ENCODE results near the gene GALNT13.

GALNT13 gene

DNA sequence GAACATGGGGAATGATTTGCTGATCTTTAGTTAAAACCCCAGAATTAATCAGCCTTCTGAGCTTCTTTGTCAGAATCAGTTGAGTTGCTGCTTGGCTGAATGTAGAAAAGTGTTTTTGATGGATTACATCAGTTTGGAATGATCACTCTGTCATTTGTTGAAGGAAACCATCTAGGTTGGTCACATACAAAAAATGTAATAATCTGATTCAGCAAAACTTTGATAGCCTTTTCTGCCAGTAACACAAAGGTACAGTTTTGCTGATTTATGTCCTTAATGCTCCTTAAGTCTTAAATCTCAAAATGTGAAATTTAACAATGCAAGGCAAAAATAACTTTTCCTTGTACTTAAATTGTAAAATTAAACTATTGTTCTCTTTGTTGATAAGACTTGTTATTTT, 74.3 kb downstream of the GALNT13 start:
- DNase-seq = no peak

DNA sequence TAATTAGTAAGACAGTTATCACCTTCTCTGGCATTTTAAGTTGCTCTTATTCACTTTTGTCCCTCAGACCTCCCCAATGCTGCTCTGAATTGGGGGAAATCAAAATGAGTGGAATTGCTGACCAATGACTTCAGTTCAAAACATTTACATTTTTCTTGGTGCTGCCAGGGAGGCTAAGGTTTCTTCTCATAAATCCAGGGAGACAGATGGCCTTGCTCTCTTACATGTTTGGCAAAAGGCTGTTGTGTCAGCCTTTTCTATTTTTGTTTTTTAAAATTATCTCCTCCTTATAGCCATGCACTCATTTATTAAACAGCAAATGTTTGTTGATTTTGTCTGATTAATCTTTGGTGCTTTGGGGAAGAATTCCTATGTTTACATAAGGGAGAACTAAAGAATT, 82.0 kb downstream of the GALNT13 start:
- no peak for DNase-seq

DNA sequence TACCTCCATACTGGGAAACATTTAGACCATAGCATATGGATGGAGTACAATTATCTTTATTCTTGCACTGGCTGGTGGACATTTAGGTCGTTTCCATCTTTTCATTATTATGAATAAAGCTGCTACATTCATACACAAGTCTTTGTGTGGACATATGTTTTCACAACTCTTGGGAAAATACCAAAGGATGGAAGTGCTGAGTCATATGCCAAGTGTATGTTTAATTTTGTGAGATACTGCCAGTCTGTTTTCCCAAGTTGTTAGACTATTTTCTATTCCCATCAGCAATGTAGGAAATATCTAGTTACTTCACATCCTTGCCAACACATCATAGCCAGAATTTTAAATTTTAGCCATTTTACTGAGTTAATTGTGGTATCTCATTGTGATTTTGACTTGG, 91.5 kb downstream of the GALNT13 start:
- no peak for DNase-seq

DNA sequence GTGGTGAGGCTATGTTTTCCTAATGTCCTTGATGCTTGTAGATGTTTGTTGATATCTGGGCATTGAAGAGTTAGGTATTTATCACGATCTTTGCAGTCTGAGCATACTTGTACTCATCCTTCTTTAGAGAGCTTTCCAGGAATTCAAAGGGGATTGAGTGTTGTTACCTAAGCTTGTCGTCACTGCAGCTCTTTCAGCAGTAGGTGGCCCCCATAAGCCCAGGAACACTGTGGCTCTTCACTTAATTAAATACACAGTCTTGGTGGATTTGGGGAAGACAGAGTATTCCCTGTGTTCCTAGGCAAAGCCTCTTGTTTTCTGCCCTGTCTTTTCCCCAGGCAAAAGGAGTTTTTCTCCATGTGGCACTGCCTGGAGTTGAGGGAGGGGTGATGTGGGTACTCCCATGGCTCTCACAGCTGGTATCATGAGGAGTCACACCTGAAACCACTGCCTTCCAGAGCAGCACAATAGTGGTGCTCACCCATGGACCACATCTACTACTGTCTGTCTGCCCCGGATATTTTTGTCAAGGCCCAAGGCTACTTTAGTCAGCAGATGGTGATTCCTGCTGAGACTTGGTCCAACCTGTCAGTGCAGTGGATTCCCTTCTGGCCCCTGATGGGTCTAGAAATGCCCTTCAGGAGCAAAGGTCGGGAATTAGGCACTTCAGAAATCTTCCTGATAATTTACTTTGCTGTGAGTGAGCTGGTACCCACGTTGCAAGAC, 95.7 kb downstream of the GALNT13 start:
- DNase-seq = no peak

DNA sequence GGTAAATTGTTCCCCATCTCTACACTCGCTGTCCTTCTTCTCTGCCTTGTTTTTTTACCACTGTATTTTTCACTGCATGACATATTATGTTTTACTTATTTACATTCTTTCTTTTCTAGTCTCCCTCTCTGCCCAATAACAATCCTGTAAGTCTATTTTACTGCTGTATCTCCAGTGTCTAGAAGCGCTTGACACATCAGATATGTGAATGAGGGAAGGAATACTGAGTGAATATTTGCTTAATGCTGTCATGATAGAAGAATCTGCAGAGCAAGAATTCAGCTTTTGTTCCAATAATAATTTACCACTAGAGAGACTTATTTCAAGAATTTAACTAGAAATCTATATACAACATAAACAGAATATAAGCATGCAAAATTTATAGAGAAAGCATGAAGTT, 99.5 kb downstream of the GALNT13 start:
- DNase-seq = no peak

GRCh38 chr2:153971855-153972254, 100.1 kb downstream of the GALNT13 start:
- no peak for DNase-seq

GRCh38 chr2:153972412-153972811, 100.7 kb downstream of the GALNT13 start:
- DNase-seq = no peak

DNA sequence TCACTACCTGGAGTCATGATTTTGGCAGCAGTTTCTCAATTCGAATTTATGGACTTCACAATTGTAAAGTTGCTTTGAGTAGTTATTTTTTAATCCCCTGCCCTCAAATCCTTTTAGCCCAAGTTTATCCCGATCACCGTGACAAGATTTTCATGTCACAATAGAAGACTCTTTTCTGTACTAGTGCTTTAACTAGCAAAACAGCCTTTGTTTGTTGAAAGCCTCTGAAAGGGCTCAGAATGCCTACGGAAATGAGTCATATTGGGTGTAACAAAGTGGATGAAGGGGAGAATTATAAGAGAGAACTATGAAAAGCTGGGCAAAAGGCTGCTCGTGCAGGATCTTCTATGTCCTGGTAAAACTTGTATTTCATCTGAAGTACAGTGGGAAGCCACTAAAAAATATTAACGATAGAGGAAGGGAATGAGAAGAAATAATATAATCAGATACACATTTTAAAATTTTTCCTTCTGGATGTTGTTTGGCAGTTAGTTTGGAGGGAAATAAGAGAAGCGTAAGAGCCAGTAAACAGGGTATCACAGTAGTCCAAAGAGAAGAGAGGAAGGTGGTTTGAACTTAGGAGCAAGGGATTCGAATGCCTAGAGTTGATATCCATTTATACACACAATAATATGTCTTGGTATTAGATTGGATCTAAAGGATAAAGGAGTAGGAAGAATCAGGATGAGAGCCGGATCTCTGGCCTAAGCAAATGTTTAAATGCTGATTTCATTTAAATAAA, 114.9 kb downstream of the GALNT13 start:
- no peak for DNase-seq

- no peak for DNase-seq
These were observed 119.0 kb downstream of the GALNT13 start for GRCh38 chr2:153990771-153991170.

DNA sequence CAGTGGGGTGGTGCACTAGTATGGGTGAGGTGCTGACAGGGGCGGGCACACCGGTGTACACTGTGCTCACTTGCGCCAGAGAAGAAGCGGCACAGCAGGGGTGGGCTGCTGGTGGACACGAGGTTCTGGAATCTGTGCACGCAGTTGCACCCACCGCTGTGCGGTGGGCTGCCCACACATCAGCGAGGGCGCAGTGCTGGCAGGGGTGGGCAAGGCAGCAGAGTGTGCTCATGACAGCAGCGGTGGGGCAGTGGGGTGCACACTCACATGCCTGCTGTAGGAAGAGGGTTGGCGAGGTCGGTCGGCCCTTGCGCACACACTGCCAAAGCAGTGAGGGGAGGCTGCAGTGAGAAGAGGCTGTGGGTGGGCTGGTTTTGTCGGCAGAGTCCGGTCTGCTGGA, 141.8 kb downstream of the GALNT13 start:
- DNase-seq = no peak

- DNase-seq = no peak
These were observed 143.5 kb downstream of the GALNT13 start for GRCh38 chr2:154015233-154015632.

DNA sequence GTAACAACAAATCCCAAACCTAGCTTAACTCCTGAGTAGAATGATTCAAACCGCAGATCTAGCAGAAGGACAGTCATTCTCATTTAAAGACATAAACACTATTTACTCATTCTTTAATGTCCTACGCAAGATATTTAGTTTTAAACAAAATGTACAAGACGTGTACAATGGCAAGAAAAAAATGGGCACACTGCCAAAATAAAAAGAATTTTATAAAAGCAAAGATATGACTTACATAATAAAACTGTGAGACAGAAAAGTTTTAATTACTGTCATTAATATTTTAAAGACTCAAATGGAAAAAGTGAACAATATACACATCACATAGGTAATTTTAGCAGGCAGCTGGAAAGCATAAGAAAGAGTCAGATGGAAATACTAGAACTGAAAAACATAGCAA, 157.8 kb downstream of the GALNT13 start:
- no peak for DNase-seq

- DNase-seq = no peak
These were observed 160.5 kb downstream of the GALNT13 start for GRCh38 chr2:154032220-154032619.

- no peak for DNase-seq
These were observed 174.8 kb downstream of the GALNT13 start for GRCh38 chr2:154046493-154046892.

DNA sequence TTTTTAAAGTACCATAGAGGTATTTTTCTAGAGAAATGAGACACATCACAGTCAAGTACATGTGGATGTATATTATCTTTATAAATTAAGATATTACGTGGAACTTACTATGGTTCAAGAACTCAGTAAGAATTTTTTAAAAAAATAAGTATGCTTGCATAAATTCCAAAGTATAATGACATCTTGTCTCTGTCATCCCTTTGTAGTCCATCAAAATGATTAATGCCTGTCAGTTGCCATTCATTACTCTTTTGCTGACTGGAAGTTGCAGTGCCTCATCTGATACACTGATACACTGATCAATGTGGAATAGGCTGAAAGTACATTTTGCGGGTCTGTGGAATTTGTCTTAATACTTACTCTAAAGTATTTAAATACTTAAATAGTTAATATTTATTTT, 177.2 kb downstream of the GALNT13 start:
- no peak for DNase-seq

DNA sequence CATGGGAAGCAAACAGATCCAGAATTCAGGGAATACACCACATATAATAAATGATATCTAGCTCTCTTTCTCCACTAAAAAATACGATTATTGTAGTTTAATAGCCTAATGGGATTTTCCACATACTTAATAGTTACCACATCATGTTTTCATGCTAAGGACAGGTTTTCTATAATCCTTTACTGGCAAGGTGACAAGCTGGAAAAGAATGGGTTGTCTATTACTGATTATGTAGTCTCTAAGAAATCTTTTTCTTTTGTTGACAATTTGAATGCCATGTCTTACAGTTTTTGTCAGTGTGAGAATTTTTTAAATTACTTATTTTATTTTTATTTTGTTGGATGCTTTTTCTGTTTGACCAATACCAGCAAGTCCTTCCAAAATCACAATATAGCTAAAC, 177.8 kb downstream of the GALNT13 start:
- DNase-seq = no peak

DNA sequence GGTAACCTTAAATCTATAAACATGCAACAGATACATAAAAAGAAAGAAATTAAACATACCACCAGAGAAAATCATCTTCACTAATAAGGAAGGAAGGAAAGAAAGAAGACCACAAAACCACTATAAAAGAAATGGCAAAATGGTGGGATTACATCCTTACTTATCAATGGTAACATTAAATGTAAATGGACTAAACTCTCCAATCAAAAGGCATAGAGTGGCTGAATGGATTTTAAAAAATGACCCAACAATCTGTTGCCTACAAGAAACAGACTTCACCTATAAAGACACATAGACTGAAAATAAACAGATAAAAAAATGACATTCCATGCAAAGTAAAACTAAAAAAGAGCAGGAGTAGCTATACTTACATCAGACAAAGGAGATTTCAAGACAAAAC, 195.4 kb downstream of the GALNT13 start:
- DNase-seq = no peak

DNA sequence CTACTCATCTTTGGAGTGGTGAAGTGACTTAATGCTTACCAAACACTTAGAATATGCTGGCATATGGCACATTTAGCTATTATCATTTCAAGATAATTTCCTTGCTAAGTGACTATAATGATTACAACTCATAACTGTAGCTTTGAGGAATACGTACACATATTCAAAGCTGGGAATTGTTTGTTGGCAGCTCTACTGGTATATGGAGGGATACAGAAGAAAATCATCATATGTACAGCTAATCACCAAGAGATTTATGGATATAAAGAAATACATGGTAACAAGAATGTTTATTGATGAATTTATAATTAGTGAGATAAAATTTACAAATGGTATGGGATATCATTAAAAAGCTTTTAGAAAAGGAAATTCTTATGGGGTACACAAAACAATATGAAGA, 207.2 kb downstream of the GALNT13 start:
- DNase-seq = no peak

DNA sequence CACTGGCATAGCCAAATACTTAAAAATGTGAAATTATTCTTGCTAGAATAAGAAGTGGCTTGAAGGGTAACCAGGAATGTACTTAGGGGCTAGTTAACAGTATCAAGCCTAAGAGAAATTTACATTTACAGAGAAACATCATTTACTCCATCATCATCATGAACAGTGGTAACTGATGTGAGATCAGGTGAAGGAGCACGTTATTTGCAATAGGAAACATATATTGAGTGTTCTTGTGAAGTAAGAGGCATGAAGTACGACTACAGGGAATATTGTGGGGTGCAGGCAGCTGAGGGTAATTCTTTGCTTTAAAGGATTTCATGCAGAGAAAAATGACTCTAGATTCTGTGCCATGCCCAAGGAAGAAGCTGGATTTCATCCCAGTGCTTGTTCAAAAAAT, 220.8 kb downstream of the GALNT13 start:
- DNase-seq = no peak

DNA sequence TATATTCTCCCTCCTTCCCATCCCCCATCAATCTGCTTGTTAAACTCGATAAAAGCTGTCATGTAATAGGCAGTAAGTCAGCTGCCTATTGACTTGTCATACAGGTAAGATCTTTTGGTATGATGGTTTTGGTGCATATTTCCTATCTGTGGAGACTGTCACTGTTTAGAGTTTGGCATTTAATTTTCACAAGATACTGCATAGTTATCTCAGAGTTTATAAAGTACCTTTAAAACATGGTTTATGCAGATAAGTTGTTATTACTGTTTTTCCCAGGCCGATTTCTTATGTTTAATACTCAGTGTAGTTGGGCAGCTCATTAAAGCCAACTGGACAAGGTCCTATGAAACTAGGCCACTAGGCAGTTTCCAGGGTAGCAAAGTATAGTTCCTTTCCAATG, 222.1 kb downstream of the GALNT13 start:
- no peak for DNase-seq

GRCh38 chr2:154097833-154098398, 226.2 kb downstream of the GALNT13 start:
- no peak for DNase-seq

GRCh38 chr2:154120706-154121105, 249.0 kb downstream of the GALNT13 start:
- no peak for DNase-seq

GRCh38 chr2:154125891-154126290, 254.2 kb downstream of the GALNT13 start:
- DNase-seq = no peak

GRCh38 chr2:154130821-154131220, 259.1 kb downstream of the GALNT13 start:
- DNase-seq = no peak

Measured in CD4-positive, alpha-beta T cell treated with Interleukin-12 subunit alpha and Interleukin-12 subunit beta, for 1 hour (primary cell).